IPS DF 19.7 (cell line): ENCODE measurements around the gene PPP1CA.
A peak's percentile ranks its signal among the peaks of the same experiment; 100 is the strongest.

Experiments used
- DNase-seq: peaks from one replicate; pipeline ENCODE4 v3.0.0-alpha.2; 2013; ENCODE audit warnings: low read depth, low spot score

PPP1CA gene

DNA sequence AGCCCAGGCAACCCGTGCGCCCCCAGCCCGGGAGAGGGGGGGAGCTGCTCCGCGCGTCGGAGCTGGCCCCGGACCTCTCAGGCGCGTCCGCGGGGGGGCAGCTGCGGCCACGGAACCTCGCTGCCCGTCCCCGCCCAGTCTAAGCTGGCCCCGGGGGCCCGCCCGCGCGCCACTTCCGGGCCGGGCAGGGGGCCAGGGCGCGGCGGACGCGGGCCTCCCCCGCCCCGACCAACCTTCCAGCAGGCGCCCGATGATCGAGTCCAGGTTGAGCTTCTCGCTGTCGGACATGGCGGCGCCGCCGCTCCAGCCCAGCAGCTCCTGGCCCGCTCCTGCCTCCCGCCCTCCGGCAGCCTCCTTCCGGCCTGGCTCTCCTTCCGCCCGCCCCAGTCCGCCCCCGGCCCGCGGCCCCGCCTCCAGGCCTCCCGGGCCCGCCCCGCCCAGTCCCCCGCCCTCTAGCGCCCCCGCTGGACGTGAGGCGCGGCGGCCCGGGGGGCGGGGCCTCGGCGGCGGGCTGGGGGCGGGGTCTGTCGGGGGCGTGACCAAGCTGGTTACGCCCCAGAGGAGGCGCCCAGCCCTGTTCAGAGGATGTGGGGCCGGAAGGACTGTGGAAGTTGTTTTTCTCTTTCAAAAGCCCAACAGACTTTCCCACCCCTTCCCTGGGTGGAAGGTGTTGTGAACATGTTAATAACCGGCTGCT lies at the start of gene PPP1CA:
Gene PPP1CA (minus strand): TSS at position 364 of the 697 bp plus-strand sequence. CDS start 76 bp downstream, at position 288.
- no peak for DNase-seq

DNA sequence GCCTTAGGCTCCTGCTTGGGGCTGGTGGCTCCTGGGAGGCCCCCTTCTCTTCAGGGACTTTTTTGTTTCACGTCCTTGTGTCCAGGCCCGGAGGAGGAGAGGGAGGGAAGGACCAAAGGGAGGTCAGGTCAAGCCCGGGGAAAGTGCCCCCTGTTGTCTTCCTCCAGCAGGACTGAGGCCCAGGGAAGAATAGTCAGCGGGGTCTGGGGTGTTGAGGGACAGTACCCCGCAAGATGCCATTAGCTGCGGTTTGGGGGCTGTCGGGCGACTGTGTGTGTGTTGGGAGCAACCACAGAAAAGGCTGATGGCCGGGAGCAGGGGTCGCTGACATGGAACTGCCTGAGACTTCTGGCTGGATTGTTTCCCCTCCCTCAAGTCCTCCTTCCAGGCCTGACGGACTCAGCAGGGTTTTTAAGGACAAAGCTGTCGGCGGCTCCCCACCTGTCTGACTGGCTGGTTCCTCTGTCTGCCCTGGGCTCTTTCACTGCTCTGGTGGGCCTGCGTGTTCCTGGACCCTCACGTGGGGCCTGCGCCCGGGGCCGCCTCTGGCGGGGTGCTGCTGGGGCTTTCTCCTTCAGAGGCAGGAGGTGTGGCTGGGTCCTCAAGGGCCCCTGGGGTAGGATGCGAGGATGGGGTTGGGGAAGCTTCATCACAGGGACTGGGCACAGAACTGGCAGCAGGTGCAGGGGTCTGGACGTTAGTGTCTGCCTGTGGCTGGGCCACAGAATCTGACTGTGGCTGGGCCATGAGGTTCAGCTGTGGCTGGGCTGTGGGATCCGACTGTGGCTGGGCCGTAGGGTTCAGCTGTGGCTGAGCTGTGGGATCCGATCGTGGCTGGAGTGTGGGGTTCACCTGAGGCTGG lies 49.4 kb upstream of the PPP1CA start:
- DNase-seq, result no peak

DNA sequence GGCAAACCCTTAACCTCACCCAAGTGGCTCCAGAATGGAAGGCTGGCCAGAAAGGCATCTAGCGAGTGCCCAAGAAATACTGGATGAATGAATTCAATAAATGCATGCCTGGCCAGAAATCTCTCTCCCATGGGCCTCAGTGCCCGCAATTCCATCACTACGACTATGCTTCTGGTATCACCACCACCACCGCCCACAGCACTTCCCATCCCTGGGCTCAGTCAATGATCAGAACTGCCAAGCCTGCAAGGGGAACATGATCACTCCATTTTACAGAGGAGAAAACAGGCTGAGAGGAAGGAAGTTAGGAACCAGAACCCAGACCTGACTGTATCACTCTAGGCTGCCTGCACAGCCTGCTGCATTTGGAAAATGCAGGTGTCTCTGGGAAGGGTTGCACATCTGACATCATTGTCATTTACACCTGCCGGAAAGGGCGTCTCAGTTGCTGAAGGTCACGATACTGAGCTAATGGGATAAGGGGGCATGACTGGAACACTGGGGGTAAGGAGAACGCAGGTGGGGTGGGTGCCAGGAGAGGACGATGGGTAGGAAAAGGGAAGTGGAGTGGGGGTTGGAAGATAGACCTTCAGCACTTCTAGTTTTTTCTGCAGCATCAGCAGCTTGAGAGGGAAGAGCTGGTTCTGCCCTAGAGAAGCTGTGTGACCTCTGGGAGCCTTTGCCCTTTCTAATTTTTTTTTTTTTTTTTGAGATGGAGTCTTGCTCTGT lies 47.6 kb upstream of the PPP1CA start:
- DNase-seq, result no peak

DNA sequence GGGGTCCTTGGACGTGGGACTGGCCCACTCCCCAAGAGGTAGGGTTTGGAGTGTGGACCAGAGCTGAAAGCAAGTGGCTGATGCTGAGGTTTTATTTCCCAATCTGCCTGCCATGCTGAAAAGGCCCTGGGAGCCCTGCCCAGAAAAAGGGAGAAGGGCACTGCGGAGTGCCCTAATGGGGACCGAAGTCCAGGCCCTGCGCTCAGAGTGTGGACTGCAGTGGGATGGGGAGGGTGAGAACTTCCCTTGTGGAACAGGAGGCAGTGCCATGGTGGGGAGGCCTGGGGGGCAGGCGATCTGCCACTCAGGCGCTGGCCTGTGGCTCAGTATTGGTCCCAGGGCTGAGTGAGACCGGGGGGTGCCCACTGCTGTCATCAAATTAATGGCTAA lies 46.6 kb upstream of the PPP1CA start:
- no peak for DNase-seq

DNA sequence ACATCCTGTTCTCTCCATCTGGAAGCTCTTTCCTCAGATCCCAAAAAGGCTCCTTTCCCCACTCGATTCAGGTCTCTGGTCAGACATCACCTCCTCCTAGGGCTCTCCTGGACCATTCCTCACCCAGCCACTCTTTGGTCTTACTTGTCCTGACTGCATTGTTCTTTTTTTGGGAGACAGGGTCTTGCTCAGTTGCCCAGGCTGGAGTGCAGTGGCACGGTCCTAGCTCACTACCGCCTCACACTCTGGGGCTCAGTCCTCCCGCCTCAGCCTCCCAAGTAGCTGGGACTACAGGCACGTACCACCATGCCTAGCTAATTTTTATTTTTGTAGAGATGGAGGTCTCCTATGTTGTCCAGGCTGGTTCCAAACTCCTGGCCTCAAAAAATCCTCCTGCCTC lies 43.9 kb upstream of the PPP1CA start:
- no peak for DNase-seq

DNA sequence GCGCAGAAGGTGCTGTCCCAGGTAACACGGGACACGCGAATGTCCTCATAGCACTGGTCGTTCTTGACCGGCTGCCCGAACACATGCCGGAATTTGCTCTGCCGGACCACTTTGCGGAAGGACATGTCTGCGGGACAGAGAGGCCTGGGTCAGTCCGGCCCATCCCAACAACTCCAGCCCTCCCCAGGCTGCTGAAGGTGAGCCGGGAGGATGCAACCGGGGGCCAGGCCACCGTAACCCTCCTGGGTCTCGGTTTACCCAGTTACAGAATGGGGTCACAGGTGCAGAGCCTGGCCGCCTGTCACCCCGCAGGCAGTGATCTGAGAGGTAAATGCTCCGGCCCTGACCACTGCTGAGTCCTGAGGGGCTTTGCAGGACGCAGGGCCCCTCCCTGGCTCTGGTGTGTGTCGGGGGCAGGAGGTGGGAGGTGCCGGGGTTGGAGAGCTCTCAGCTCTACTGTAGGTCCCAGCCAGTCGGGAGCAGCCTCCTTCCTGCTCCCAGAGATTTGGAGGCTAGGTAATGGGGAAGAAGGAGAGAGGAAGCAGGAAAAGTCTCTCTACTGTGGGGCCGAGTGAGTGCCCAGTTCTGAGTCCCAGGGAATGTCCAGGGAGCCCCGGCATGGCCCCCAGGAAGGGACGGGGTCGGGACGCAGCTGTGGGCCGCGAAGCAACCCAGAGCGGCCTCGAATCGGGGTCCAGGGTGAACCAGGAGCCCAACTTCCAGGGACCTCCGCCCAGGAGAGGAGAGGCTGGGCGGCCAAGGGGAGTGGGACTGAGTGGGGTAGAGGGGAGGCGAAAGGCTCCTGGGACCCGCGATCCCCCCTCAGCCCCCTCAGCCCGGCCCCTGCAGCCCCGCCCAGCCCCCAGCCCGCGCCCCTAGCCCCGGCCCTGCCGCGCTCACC lies 41.1 kb upstream of the PPP1CA start:
- DNase-seq, result no peak

DNA sequence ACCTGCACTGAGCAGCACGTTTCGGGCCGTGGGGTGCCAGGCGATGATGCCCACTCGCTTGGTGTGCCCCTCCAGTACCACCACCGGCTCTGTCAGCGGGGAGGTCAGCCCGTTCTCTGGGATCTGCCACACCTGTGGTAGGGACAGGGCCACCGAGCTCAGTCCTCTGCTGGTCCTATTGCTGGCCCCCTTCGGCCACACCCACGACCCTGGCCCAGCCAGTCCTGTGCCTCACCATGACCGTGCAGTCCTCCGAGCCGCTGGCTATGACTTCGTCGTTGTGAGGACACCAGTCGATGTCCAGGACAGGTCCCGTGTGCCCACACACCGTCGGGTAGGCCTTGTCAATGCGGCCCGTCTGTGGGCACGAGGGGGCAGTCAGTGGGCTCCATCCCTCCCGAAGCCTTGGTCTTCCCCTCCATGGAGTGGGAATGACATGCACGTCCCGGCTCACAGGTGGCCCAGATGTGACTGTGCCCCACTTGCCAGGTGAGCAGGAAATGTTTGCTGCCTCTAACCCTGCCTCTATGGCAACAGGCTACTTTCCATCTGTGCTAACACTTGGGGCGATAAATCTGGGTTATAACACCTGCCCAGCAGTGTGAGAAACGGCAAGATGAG lies 40.2 kb upstream of the PPP1CA start:
- no peak for DNase-seq

DNA sequence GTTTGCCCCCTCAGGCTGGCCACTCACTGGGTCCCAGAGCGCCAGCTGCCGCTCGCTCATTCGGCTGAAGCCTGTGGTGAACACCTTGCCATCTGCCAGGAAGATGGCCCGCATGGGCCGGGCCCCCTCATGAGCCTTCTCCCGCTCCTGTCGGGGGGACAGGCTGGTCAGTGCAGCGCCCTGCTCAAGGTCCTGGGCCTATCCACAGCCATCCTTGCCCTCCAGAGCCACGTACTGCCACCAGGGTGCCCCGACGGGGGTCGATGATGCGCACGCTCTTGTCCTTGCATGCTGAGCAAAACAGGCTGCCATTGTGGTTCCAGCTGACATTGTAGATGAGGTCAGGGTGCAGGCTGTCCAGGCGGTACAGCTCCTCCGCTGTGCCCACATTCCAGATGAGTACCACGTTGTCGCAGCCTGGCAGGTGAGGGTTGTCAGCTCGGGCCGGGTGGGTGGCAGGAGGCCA lies 39.5 kb upstream of the PPP1CA start:
- no peak for DNase-seq

DNA sequence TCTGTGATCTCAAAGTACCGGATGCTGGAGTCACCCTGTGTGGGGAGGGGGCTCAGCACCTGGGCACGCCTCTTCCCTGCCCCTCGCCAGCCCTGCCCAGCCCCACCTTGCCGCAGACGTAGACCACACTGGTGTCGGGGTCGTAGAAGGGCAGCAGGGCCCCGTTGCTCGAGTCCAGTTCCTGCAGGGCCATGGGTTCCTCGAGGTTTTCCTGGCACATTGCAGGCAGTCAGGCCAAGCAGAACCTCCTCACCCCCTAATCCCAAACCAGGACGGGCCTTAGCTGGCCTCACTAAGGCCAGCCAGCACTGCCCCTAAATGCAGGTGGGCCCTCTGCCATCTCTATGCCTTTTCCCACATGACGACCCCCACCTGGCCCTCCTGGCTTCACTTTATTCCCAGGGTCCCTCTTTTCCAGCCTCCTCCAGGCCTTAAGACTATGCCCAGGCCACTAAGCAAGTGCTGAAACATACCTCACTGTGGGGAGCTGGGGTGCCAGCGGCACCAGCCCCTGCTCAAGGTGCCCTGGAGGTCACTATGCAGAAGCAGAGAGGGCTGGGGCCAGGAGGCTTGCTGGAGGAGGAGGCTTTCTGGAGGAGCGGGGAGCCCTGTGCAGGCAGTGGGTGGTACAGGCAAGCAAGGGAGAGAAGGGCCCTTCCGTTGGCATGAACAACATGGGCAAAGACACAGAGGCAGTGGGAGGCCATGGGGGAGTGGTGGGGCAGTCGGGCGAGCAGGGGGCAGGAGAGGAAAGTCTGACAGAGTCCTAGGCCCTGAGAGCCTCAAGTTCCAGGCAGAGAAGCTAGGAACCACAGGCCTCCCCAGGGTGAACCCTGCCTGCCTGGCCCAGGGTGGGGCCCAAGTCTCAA lies 38.8 kb upstream of the PPP1CA start:
- DNase-seq, result no peak

DNA sequence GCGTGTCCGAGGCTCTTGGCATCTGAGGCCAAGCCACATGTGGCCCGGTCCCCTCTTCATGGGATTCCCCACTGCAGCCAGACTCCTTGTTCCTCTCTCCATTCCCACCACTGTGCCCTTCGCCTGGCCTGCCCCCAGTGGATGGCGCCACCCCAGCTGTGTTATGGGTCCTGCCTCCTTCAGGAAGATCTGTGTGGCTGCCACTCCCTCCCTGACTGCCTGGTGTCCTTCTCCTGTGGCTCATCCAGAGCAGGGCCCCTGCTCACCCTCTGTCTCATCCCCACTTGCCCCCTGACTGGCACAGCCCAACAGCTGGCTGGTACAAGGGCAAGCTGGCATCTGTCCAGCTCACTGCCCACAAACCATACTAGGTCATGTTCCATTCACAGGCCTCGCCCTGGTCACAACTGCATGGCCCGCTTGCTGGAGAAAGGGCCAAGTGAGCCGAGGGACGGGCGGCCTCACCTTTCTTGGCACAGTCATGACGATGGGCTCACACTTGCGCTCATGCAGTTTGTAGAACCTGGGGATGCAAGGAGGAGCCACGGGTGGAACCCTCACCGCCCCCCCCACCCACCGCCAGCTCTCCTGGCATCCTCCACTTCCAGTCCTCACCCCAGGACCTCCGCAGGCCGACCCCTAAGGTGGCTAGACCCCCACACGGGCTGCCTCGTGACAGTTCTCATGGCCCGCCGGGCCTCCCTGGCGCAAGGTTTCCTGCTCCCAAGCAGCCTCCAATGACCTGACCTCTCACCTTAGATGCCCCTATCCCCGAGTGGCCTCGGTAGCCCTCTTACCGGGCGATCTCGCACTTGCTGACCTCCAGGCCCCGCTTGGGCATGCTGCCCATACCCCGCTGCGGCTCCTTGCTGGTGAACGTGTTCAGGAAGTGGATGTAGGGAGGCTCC lies 37.9 kb upstream of the PPP1CA start:
- DNase-seq, result no peak

DNA sequence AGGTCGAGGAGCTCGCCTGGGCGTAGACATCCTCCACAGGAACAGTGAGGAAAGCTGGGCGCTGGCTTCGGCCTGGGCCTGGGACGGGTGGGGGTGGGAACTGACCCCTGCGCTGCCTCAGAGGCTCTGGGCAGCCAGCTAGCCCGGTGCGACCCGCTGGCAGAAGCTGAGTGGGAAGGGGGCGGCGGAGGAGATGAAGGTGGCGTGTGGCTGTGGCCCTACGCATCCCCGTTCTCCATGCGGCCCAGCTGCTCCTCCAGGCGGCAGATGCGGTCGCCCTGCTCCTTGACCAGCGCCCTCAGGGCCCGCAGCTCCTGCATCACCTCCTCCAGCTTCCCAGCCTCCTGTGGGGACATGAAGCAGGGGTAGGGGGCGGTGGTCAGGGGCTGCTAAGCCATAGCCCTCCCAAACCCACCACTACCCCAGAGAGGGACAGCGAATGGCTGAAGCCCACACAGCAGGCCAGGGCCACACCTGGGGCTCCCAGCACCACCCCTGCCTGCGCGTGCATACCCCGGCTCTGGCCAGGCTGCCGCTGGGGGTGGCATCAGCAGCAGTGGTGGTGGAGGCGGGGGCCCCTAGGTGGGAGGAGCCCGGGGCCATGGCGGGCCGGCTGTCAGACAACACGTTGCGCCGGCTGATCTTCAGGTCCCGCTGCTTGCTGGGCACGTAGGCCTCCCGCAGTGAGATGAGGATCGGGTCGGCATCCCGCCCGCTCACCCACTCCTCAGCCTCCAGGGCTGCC lies 36.7 kb upstream of the PPP1CA start:
- no peak for DNase-seq

DNA sequence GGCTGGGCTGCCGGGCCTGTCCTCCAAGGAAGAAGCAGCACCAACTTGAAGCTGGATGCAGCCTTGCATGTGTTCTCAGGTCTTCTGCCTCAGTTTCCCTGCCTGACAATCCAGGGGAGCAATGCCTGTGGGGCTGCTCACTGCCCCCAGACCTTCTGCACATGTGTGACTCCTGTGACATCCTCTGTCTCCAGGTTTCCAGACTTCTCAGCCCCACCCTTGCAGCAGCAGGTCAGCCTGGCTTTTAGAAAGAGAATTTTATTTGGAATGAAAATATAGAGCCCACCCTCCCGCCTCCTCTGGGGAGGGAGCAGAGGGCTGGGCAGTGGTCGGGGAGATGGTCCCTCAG lies 36.1 kb upstream of the PPP1CA start:
- no peak for DNase-seq

DNA sequence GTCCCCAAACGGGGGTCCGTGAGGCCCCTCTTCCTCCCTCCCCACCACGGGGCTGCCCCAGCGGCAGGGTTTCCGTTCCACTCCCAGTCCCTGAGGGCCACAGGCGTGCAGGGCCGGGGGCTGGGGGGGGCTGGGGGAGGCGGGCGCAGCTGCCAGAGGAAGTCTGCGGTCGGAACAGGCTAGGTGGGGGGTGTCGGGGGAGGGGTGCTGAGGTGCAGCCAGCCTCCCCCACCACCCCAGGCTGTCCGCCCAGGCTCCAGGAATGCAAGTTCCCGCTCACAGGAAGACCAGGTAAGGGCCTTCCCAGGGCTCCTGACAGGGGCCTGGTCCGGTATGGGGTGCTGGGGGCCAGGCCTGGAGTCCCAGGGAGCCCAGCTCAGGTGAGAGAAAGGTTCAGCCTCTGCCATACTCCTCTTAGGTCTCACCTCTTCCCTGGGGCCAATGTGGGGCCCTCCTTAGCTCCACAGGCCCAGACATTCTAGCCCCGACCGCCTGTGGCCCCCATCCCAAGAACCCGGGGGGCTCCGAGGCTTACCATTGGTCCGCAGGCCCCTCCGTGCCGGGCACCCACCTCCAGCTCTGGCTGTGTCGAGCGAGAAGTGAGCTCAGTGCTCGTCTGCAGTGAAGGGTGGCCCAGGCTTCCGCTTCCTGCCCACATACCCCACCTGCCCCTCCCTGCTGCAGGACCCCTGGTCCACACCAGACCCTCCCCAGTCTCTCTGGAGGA lies 35.6 kb upstream of the PPP1CA start, which contains the start of gene PTPRCAP:
Gene PTPRCAP (minus strand): TSS at position 601 of the 727 bp plus-strand sequence. CDS start 63 bp downstream, at position 538.
- DNase-seq, result no peak

DNA sequence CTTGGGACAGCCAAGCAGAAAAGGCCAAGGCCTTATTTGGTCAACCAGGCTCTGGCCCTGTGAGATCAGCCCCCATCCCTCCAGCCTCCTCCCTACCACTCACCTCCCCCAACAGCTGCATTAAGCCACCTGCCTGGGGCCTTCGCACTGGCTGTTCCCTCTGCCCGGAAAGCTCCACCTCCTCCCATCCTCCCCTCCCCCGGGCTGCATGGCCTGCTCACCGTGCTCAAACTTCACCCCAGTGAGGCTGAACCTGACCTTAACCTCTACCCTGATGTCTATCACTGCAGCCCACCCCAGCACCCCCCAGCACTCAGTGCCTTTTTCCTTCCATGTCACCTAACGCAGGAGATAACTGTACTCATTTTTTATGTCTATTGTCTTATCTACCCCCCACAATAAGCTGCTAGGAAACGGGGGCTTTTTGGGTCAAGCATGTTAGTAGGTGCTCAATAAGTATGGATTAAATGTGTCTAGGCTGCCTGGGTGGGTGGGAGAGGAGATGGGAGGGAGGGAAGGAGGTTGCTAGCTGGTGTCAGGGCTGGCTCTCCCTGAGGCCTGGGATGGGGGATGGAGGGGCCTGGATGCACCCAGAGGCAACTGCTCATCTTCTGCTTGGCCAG lies 34.9 kb upstream of the PPP1CA start:
- DNase-seq, result peak; percentile 86

DNA sequence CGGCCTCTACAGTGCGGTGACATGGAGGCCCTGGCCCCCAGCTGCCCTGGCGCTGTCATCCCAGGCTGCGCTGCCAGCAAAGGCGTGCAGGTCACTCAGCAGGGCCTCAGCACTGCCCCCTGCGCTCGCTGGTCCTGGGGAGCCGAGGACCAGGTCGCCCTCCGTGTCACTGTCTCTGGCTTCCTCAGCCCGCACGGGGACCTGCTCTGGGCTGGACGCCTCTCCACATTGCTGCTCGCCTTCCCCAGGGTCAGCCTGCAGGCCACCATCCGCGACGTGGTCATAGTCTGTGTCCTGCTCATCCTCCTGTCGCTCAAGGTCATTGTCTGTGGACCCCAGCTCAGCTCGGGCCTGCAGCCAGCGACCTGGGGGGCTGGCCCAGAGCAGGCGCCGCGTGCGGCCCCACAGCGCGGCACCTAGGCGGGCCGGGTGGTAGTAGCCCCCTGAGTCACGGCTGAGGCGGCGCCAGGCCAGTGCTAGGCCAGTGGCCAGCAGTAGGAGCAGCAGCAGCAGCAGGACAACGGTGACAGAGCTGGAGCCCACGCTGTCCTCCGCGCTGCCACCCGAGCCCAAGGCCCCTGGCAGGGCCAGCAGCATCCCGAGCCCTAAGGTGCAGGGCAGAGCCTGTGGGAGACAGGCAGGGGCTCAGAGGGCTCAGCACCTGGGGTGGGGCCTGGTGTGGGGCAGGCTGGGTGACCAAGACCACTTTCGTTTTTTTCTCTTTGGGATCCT lies 34.2 kb upstream of the PPP1CA start:
- DNase-seq, result no peak
